H1 (cell line): Measurements from ENCODE around the gene TAS1R3. TPM values are rescaled to one million over a fixed set of nuclear protein-coding genes. Genes with fewer than 3 reads are reported as not detected.

Source experiments
- CTCF ChIA-PET: fragments of 300-600 bp; sonication (Branson Sonifier 250); formaldehyde crosslinking; loops from one replicate; lab custom pipeline; 2021; ENCODE audit not compliant: partially characterized antibody; lab: Charles Lee
- POLR2A ChIA-PET: fragments of 300-600 bp; sonication (Branson Sonifier 250); formaldehyde crosslinking; loops from one replicate; lab custom pipeline; 2021; ENCODE audit warnings: inconsistent platforms; ENCODE audit not compliant: partially characterized antibody; lab: Charles Lee
- DNase-seq, 2 experiments: peaks; one replicate each; pipeline versions ENCODE4 v3.0.0 to v3.0.0-alpha.2; 2010 to 2022; ENCODE audit warnings: low spot score in 2 of 2, low read depth in 1 of 2, mixed read lengths in 1 of 2
- FAIRE-seq: peaks from 2 replicates; lab custom pipeline; 2011; peaks lifted over from hg19 to GRCh38; lab: Jason Lieb, UNC
- H2AFZ ChIP-seq: 2 replicates; pipeline ENCODE4 v1.8.1; 2012; ENCODE audit warnings: low read length, inconsistent platforms
- H2AK5ac ChIP-seq: 2 replicates; pipeline ENCODE4 v1.6.1; 2013; ENCODE audit warnings: low read depth, low read length
- H2BK120ac ChIP-seq: replicated peaks from 2 replicates; pipeline ENCODE3; 2013; ENCODE audit warnings: low read depth, low read length, inconsistent platforms
- H2BK12ac ChIP-seq: 2 replicates; pipeline ENCODE4 v1.6.1; 2013; ENCODE audit warnings: low read depth, low read length
- H2BK15ac ChIP-seq: 2 replicates; pipeline ENCODE4 v1.6.1; 2013; ENCODE audit warnings: low read length
- H2BK20ac ChIP-seq: 2 replicates; pipeline ENCODE4 v1.6.1; 2013; ENCODE audit warnings: low read length
- H2BK5ac ChIP-seq: 2 replicates; pipeline ENCODE4 v1.6.1; 2013; ENCODE audit warnings: low read depth, low read length
- H3K14ac ChIP-seq: 2 replicates; pipeline ENCODE4 v1.6.1; 2013; ENCODE audit warnings: inconsistent platforms; ENCODE audit not compliant: insufficient read length
- H3K18ac ChIP-seq: 2 replicates; pipeline ENCODE4 v1.6.1; 2013; ENCODE audit warnings: low read length; ENCODE audit errors: extremely low read depth
- H3K23ac ChIP-seq: 2 replicates; pipeline ENCODE4 v1.6.1; 2013; ENCODE audit warnings: inconsistent platforms; ENCODE audit not compliant: insufficient read length
- H3K23me2 ChIP-seq: 2 replicates; pipeline ENCODE4 v1.6.1; 2013; ENCODE audit warnings: low read depth, low read length
- H3K27ac ChIP-seq: 2 replicates; pipeline ENCODE4 v1.6.1; 2011; ENCODE audit warnings: low read depth, low read length, inconsistent platforms
- H3K27me3 ChIP-seq, 4 experiments: replicated peaks in 1 of 4; 1 replicate in 1 of 4; 2 replicates in 3 of 4; pipeline versions ENCODE4 v1.6.1 to v1.8.1; 2011 to 2013; ENCODE audit warnings: low read length in 3 of 4, mild to moderate bottlenecking in 3 of 4, inconsistent platforms in 2 of 4, mixed read lengths in 2 of 4, moderate library complexity in 1 of 4; ENCODE audit not compliant: control insufficient read depth in 3 of 4, insufficient read depth in 3 of 4; ENCODE audit errors: extremely low read depth in 1 of 4
- H3K36me3 ChIP-seq, 4 experiments: 2 replicates each; pipeline versions ENCODE4 v1.6.1 to v1.8.1; 2011 to 2013; ENCODE audit warnings: mild to moderate bottlenecking in 4 of 4, low read length in 3 of 4, moderate library complexity in 2 of 4, control low read depth in 1 of 4, inconsistent platforms in 1 of 4; ENCODE audit not compliant: insufficient read depth in 4 of 4, control insufficient read depth in 2 of 4
- H3K4ac ChIP-seq: replicated peaks from 2 replicates; pipeline ENCODE3; 2013; ENCODE audit warnings: low read length, low read depth, mixed read lengths, inconsistent platforms; ENCODE audit not compliant: insufficient read length
- H3K4me1 ChIP-seq, 4 experiments: replicated peaks in 1 of 4; 1 replicate in 1 of 4; 2 replicates in 3 of 4; pipeline versions ENCODE4 v1.6.1 to v1.8.1; 2011 to 2013; ENCODE audit warnings: low read length in 3 of 4, inconsistent platforms in 2 of 4, mixed read lengths in 1 of 4; ENCODE audit not compliant: insufficient read depth in 4 of 4, control insufficient read depth in 3 of 4
- H3K4me2 ChIP-seq, 2 experiments: 2 replicates each; pipeline versions ENCODE4 v1.6.1 to v1.8.1; 2011 to 2013; ENCODE audit warnings: low read depth in 2 of 2, low read length in 2 of 2, control low read depth in 1 of 2, inconsistent platforms in 1 of 2, mild to moderate bottlenecking in 1 of 2; ENCODE audit not compliant: insufficient read depth in 1 of 2
- H3K4me3 ChIP-seq, 4 experiments: fragments of 200-600, 300-600 bp in 1 of 4; sonication (generic), shearing (Covaris generic), sonication (Bioruptor Twin) in 1 of 4; 2 replicates each; pipeline versions ENCODE4 v1.5.1 to v1.8.1; 2011 to 2016; ENCODE audit warnings: low read length in 4 of 4, low read depth in 3 of 4, control low read depth in 2 of 4, inconsistent platforms in 2 of 4, mild to moderate bottlenecking in 2 of 4, mixed read lengths in 1 of 4, moderate library complexity in 1 of 4; ENCODE audit not compliant: insufficient read depth in 2 of 4; ENCODE audit errors: extremely low read depth in 1 of 4
- H3K56ac ChIP-seq: replicated peaks from 2 replicates; pipeline ENCODE3; 2013; ENCODE audit warnings: low read depth, mild to moderate bottlenecking, mixed read lengths, low read length, inconsistent platforms; ENCODE audit not compliant: insufficient read length
- H3K79me1 ChIP-seq: 2 replicates; pipeline ENCODE4 v1.6.1; 2013; ENCODE audit warnings: low read depth, low read length, control low read depth
- H3K79me2 ChIP-seq, 2 experiments: 2 replicates each; pipeline versions ENCODE4 v1.6.1 to v1.8.1; 2012 to 2013; ENCODE audit warnings: low read length in 2 of 2, mild to moderate bottlenecking in 2 of 2, inconsistent platforms in 1 of 2; ENCODE audit not compliant: insufficient read depth in 2 of 2, control insufficient read depth in 1 of 2
- H3K9ac ChIP-seq, 4 experiments: replicated peaks in 1 of 4; 1 replicate in 1 of 4; 2 replicates in 3 of 4; pipeline versions ENCODE4 v1.6.1 to v1.8.1; 2011 to 2013; ENCODE audit warnings: low read depth in 3 of 4, low read length in 3 of 4, control low read depth in 2 of 4, mild to moderate bottlenecking in 2 of 4, moderate library complexity in 2 of 4, inconsistent platforms in 1 of 4; ENCODE audit errors: extremely low read depth in 1 of 4
- H3K9me3 ChIP-seq, 2 experiments: 2 replicates each; pipeline versions ENCODE4 v1.6.1 to v1.8.1; 2012 to 2013; ENCODE audit warnings: mild to moderate bottlenecking in 2 of 2, moderate library complexity in 2 of 2, control low read depth in 1 of 2, inconsistent platforms in 1 of 2, low read depth in 1 of 2, low read length in 1 of 2, mixed read lengths in 1 of 2; ENCODE audit not compliant: insufficient read depth in 2 of 2
- H4K20me1 ChIP-seq, 2 experiments: replicated peaks in 1 of 2; 2 replicates each; pipeline versions ENCODE3 to v1.8.1; 2011 to 2013; ENCODE audit warnings: inconsistent platforms in 2 of 2, low read length in 2 of 2, mild to moderate bottlenecking in 1 of 2; ENCODE audit not compliant: insufficient read depth in 2 of 2, control insufficient read depth in 1 of 2
- H4K5ac ChIP-seq: 2 replicates; pipeline ENCODE4 v1.6.1; 2013; ENCODE audit warnings: low read length, low read depth, mixed read lengths, inconsistent platforms; ENCODE audit not compliant: insufficient read length
- H4K8ac ChIP-seq: 2 replicates; pipeline ENCODE4 v1.8.0; 2013; ENCODE audit warnings: mild to moderate bottlenecking, moderate library complexity, low read length, inconsistent platforms; ENCODE audit not compliant: insufficient read depth; ENCODE audit errors: extremely low read depth
- H4K91ac ChIP-seq: replicated peaks from 2 replicates; pipeline ENCODE3; 2013; ENCODE audit warnings: low read length, mixed read lengths, inconsistent platforms; ENCODE audit not compliant: insufficient read length
- FOSL1 ChIP-seq: IDR thresholded peaks from 2 replicates; pipeline ENCODE4 v1.6.1; 2011; ENCODE audit warnings: mild to moderate bottlenecking, low read depth, low read length, moderate library complexity; ENCODE audit not compliant: insufficient read depth
- NRF1 ChIP-seq: IDR thresholded peaks from 2 replicates; pipeline ENCODE4 v1.6.1; 2011; ENCODE audit warnings: mild to moderate bottlenecking, low read depth, low read length, improper control_type of control experiment
- SRF ChIP-seq: IDR thresholded peaks from 2 replicates; pipeline ENCODE4 v1.6.1; 2011; ENCODE audit warnings: mild to moderate bottlenecking, low read depth, low read length, moderate library complexity
- WGBS, 2 experiments: shearing (Covaris generic) in 1 of 2; methylation state at CpG; one replicate each; pipeline versions ENCODE4 v1.1.6 to v1.1.7; 2013 to 2015; ENCODE audit warnings: low lambda C conversion rate in 2 of 2, mixed read lengths in 2 of 2, inconsistent platforms in 1 of 2, low coverage in 1 of 2, missing lambda C conversion rate in 1 of 2; ENCODE audit not compliant: insufficient replicate concordance in 2 of 2, insufficient coverage in 1 of 2, insufficient read length in 1 of 2; ENCODE audit errors: extremely low coverage in 1 of 2, missing lambda C conversion rate in 1 of 2; 5-methylcytosine and 5-hydroxymethylcytosine counted together
- polyA plus RNA-seq, 7 experiments: library from polyadenylated mRNA; depleted of rRNA in 3 of 7; stranded (reverse) in 5 of 7; unstranded in 2 of 7; fragments of >200 nt in 5 of 7; fragments of 200-250 nt in 2 of 7; gene quantifications; 1 replicate in 5 of 7; 2 replicates in 1 of 7; 4 replicates in 1 of 7; pipeline versions ENCODE4 v1.2.1 to v1.2.3, GENCODE V29; 2011 to 2013; ENCODE audit warnings: missing spikeins in 2 of 7, mixed read lengths in 2 of 7
- total RNA-seq: library from RNA; stranded (reverse); fragmentation: NEBNext Ultra II Directional; extraction: Animal tissue kit (Norgen Biotek cat#: 25700); gene quantifications from 2 replicates; pipeline ENCODE4 v1.2.1, GENCODE V29; 2021

Gene TAS1R3
- total and polyA plus RNA-seq, 2 of the 8 experiments (the other 6 are each of a cell fraction or from before 2014, with no cell fraction given), result 0.03 to 0.19 TPM

DNA sequence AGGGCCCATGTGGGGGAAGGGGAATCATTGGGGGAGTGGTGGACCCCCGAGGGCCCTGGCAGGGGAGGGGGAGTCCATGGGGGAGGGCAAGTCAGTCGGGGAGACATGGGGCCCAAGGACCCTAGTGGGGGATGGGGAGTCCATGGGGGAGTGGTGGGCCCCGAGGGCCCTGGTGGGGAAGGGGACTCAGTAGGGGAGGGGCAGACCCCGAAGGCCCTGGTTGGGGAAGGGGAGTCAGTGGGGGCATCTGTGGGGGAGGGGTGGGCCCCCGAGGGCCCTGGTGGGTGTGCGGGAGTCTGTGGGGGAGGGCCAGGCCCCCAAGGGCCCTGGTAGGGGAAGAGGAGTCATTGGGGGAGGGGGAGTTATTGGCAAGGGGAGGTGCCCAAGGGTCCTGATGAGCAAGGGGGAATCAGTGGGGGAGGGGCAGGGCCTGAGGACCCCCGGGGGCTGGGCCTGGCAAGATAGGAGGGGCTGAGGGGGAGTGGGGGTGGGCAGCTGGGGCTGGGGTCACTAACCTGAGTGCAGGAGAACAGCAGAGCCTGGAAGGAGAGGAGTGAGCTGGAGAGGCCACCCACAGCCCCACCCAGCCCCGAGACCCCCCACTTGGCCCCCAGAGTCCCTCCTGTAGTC, 25.2 kb downstream of the TAS1R3 start:
- POLR2A ChIA-PET, result interaction anchor here (0.8 to 5.1 kb wide), 2 partner anchors 16 to 46 kb away, joined by 4 to 80 read pairs; partner anchors contain the start of gene AURKAIP1
- no peak for FAIRE-seq
- no peak overlapping the region for H3K27ac ChIP-seq

More for the DNA sequence above, 25.2 kb downstream of the TAS1R3 start:
- Histone ChIP-seq H3K4me3 (peak overlapping the region in 1 of 4 experiments; percentile 61; a peak in 1 of 8 replicates), H3K4me2 (no peak overlapping the region), H3K9ac (no peak overlapping the region), H3K4me1 (peaks cover 2 to 54% (median 38%) of the 10 kb centered on the region in 4 experiments), H2BK120ac (no peak overlapping the region), H3K4ac (no peak overlapping the region), H3K18ac (no peak overlapping the region), H3K56ac (no peak overlapping the region), H2BK12ac (no peak overlapping the region), H3K27me3 (peaks cover 9 to 17% (median 14%) of the 10 kb centered on the region in 4 experiments), H3K14ac (no peak overlapping the region), H4K8ac (no peak overlapping the region), H4K5ac (no peak overlapping the region), H2BK5ac (0 out of 2 replicates have a peak overlapping the region, but pooled peaks have one; percentile 24), H3K23ac (no peak overlapping the region), H4K20me1 (peaks cover 0 to 6% of the 10 kb centered on the region in 2 experiments), H3K79me1 (no peaks in the 10 kb centered on the region), H4K91ac (peak overlapping the region; percentile 73), H3K9me3 (no peaks in the 10 kb centered on the region), H2BK15ac (no peak overlapping the region), H3K23me2 (peaks cover 16% of the 10 kb centered on the region), H3K79me2 (no peaks in the 10 kb centered on the region), H2AK5ac (peak overlapping the region; percentile 53; the same call in 1 of the 2 replicates), H3K36me3 (no peaks in the 10 kb centered on the region), H2AFZ (no peak overlapping the region), H2BK20ac (peak overlapping the region; percentile 7; the same call in 1 of the 2 replicates)
- CTCF ChIA-PET, result interaction anchor here (1.0 kb wide), 1 partner anchor 13 kb away, joined by 3 read pairs; no protein-coding TSS in a partner anchor
- 20% methylated on average over 1 of the region's 8 CpGs; no CpG with 5 or more reads in 1 of the 2 experiments for WGBS, 2 experiments
- DNase-seq, result no peak
- TF ChIP-seq FOSL1, result no peak
- TF ChIP-seq SRF, result no peak
- no peak for TF ChIP-seq NRF1
